ENCODE data around the gene CYB561D2.

- TF ChIP-seq TAF1 (IDR thresholded peaks at IDR 0.05; ENCODE audit: low read depth) (no peak), REST (IDR thresholded peaks at IDR 0.05; ENCODE audit: low read depth) (no peak), YY1 (IDR thresholded peaks at IDR 0.05; ENCODE audit: low read depth) (no peak)
- TF ChIP-seq, protein P1, sequence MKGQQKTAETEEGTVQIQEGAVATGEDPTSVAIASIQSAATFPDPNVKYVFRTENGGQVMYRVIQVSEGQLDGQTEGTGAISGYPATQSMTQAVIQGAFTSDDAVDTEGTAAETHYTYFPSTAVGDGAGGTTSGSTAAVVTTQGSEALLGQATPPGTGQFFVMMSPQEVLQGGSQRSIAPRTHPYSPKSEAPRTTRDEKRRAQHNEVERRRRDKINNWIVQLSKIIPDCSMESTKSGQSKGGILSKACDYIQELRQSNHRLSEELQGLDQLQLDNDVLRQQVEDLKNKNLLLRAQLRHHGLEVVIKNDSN (IDR thresholded peaks at IDR 0.05): no peak
These were observed 9.1 kb upstream of the CYB561D2 start for GRCh38 chr3:50341537-50341936.

Measured in Ishikawa (cell line).